ENCODE measurements around the gene GNPDA1.

GNPDA1 gene

GRCh38 chr5:141954194-141954593, 58.6 kb downstream of the GNPDA1 start:
- DNase-seq (ENCODE audit: low read depth): no peak

- DNase-seq (ENCODE audit: low read depth): no peak
Observed at GRCh38 chr5:141952020-141952419, 60.8 kb downstream of the GNPDA1 start.

- no peak for DNase-seq (ENCODE audit: low read depth)
Observed at GRCh38 chr5:141951332-141951781, 61.5 kb downstream of the GNPDA1 start.
